Inflammatory macrophage treated with lipopolysaccharide for 4 hours (primary cell): ENCODE data around the gene TWIST2.

Experiments used
- DNase-seq: peaks from one replicate; pipeline ENCODE4 v3.0.0-alpha.2; 2020

The TWIST2 gene

DNA sequence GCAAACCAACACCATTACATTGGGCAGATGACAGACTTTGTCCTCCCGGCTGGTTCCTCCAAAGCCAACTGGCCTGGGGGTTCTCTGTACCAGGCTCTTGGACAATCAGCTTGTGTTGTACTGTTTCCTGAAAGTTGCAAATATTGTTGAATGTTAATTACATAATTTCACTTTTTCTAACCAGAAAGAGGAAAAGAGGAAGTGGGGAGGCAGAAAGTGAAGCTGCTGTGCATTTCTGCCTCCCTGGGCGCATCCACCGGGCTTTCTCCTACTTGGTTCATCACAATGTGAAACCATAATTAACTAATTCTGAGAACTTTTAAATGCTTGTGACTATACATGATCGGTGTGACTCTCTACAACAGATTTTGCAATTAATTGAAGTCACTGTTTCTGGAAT lies 10.1 kb downstream of the TWIST2 start:
- DNase-seq, result peak; percentile 75

DNA sequence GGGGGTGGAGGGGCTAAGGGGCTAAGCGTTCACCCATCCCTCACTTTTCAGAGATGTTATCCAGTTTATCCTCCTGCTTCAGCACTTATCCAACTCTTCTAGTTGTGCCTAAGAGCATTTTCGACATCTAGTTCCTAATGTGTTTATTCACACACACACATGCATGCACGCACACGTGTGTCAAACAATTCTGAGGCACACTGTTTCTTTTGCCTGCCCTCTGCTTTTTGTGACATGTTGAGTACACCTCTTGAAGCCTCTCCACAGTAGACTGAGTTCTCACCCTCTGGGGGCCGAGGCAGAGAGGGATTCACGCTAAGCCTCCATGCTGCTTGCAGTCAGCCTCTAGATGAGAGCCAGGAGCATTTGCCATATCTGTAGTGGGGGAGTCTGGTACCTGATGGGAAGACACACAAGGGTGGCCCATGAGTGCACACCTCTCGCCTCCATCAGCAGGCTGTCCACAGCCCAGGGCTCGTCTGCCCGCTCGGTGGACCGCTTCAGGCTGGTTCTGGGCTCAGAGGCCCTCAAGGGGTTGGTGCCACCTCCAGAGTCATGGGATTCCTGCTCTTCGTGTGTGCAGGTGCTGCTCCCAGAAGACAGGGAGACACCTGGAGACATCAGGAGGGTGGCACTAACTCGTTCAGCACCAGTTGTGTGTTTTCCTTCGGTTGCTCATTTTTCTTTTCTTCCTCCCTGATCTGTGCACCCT lies 11.9 kb downstream of the TWIST2 start:
- DNase-seq, result no peak

DNA sequence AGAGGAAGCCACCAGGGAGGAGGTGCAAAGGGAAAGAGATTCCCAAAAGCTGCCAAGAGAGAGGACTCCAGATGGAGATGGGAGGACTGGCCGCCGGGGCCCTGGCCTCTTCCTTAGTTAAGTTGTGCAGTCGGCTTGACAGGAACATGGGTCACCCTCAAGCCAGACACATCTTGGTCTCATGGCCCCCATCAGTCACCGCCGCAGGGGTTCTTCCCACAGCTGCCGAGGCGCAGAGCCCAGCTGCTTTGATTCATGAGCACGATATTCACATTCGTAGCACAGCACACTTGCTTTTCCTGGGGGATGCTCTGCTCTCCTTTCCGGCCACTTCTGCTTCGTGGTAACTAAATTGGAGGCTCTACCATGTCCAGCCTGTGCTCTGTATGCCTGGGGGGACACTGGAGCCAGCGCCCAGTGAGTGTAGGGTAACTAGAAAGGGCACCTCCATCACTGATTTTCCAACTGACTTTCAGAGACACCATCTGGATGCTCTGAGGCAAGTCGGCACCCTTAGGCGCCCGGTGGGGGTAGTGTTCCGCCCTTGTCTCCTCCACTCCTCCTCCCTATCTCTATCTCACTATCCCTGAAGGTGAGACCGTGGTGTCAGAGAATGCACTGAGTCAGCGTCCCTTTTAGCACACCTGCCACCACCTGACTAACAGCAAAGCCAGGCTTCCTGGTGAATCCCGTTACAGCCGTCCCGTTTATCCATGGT lies 13.3 kb downstream of the TWIST2 start:
- no peak for DNase-seq

DNA sequence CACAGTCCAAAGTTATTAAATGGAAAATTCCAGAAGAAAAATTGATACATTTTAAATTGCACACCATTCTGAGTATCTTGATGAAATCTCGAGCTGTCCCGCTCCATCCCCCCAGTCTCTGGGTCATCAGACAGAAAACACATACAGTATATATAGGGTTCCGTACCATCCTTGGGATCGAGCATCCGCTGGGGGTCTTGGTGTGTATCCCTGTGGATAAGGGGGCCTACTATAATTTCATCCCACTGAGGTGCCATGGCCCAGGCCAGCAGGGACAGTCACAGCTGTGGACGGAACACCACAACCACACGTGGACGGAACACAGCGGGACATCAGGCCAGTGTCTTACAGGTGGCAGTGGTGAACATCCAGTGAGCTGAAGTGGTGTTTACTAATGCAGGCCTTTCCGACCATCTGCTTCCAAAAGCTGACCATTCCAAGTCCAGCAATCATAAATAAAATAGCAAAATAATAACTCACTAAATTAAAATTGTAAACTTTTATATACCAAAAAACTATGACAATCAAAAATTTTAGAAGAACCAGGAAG lies 14.0 kb downstream of the TWIST2 start:
- DNase-seq, result no peak

DNA sequence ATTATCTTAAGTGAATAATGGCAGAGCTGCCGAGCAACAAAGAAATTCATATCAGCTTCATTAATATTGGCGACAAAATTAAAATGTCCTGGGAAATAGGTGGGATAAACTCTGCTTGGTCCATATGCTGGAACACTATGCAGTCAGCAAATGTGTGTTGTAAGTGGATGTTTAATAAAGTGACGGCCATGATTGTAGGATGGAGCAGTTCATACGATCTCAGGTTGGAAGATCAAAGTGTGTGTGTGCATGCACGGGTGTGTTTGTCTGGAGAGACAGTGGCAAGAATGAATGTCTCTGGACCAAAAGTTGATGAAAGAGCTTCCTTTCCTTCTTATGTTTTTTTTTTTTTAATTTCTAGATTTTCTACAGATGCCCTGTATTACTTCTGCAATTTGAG lies 14.8 kb downstream of the TWIST2 start:
- no peak for DNase-seq

DNA sequence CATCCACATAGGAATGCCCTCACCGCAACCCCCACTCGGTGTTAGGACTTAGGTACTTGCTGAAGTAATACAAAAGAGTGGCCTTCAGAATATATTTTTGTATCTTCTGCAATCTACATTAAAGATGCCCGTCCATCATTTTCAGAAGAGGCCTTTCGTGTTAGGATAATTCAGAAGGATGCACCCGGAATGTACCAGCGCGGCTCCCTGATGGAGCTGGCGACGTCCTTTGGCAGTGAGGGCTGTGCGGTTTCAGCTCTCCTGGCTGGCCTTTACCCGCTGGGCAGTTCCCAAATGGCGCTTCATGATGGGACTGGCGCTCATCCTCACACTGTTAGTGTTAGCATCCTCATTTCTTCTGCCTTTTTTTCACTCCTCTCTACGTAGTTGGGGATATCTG lies 15.3 kb downstream of the TWIST2 start:
- no peak for DNase-seq

DNA sequence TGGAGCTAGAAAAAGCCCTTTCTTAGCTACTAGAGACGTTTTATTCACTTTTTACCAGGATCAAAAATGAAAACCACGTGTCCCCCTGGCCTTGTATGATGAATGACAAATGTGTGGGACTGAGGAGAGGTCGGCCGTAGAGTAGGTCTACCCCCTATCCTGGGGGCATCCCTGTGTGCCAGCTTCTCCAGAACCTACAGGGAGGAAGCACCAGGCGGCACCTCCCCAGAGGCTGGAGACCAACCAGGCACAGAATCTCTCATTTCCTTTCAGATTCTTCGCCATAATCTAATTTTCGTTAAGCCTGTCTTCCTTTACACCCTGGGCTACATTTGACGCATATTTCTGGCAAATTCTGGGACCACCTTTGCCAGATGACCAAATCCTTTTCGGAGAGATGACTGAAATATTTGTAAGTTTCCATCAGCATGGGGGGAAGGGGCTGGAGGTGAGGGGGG lies 15.9 kb downstream of the TWIST2 start:
- no peak for DNase-seq

DNA sequence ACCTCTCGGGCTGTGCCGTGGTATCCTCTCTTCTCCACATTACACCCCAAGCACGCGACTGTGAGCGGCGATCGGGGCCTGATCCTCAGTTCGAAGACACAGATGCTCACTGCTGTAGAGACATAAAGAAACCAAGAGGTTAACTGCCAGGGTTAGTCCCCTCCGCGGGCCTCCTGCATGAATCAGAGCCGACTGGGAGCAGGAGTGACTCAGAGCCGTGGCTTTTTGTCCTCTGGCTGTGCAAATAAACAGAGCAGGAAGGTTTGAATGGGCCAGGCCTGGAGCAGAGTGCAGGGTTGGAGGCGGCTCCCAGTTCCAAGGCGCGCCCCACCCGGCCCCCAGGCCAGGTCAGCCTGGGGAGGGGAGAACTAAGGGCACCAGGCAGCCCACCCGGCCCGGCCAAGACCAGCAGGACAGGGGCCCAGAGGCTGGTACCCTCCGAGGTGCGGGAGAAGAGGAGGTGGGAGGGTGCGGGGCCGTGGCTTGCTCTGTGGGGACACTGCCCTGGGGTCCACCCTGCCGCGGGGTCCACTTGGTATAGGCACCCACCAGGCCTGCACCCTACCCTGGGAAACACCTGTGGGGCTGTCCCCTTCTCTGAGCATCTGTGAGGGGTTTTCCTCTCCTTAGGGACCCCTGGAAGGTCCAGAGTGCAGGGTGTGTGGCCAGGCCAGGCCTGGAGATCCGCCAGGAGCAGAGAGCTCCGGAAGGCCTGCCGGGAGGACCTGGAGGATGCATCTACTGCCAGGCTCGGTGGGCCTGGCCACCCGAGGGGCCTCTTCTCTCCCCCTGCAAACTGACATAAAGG lies 16.5 kb downstream of the TWIST2 start:
- peak; percentile 5 for DNase-seq

DNA sequence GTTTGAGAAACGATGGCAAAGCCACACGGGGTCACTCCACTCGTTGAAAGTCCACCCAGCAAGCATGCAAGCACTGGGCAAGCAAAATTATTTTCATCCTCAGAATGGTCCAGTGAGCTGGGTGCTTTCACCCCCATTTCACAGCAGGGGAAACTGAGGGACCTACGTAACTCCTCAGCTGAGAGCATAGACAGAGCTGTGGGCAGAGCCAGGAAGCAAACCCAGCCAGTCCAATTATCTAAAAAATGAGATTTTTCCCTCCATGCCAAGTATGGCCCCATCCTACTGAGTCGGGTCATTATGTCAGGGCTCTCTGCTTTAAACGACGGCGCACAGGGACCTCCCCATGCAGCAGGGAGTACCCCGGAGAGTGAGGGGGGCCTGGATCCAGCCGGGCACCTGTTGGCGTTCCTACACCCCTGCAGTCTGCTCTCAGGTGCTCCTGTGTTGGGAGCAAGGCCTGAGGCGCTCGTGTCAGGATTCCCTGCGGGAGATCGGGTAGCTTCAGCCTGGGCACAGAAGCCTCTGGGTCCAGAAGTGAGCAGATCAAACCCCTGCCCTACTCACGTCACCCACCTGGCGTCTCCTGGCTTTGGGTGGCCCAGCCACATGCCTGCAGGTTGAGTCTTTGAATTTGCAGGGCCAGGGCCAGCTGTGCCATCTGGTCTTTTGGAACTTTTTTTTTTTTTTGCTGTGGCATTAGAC lies 17.3 kb downstream of the TWIST2 start:
- no peak for DNase-seq

DNA sequence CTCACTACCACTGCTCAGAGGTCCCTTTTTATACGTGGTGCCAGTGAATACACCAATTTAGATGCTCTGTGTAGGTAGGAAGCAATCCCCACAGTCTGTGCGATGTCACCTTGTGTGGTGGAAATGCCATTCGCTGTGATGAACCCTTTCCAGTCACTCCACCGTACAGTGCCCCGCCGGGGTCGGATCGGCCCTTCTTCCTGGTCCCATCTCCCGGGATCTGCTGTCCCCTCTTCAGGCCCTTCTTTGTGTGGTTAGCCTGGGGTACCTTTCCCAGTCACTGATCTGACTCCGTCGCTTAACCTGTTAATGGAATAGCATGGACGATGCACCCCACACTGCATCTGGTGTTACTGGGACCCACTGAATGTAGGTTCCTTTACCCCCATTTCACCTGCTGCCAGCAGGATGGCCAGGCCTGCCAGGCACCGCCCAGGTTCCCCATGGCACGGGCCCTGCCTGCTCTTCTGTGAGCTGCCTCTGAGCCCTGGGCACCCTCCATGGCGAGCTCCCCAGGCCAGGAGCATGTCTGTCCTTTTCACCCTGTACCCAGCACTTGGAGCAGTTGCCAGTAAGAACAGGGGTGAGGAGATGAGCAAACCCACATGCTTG lies 18.0 kb downstream of the TWIST2 start:
- DNase-seq, result no peak

DNA sequence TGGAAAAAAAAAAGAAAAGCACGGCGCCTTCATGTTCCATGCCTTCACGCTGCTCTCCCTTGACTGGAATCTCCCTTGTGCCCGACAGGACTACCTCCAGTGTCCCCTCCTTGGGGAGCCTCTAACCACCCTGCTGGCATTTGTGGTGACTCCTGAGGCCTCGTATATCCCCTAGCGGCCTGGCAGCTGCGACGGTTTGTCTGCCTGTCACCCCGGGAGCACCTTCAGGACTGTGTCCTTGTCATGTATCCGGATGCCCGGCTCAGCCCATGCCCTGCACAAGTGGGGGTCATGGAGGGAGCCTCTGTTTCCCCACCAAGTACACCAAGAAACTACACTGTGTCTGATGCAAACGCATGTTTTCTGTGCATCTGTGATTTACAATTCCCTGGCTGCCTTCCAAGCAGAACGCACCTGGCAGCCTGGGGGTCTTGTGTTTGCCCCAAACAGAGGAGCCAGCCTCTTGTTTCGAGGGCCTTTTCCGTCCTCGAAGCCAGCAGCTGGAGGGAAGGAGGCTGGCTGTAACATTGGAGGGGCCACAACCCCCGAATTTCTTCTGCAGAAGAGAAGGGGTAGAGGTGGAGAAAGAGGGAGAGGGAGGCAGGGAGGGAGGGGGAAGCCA lies 18.9 kb downstream of the TWIST2 start:
- DNase-seq, result no peak

DNA sequence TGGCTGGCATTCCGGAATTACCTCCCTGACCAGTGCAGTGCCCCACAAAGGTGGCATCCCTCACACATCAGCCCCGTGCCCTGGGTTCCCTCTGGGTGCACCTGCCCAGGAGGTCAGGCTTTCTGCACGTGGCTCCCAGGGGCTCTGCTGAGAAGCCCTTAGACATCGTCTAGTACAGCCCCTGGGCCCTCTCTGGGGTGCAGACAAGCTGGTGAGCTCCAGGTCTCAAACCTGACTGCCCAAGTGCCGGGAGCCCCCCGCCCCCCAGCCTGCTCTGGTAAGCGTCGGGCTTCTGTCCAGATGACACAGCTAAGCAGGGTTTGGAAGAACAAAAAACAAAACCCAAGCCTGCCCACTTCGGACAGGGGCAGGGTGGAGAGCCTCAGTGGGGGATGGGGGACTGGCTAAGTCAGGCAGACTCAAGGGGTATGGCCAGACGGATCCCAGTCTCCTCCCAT lies 20.2 kb downstream of the TWIST2 start:
- no peak for DNase-seq

DNA sequence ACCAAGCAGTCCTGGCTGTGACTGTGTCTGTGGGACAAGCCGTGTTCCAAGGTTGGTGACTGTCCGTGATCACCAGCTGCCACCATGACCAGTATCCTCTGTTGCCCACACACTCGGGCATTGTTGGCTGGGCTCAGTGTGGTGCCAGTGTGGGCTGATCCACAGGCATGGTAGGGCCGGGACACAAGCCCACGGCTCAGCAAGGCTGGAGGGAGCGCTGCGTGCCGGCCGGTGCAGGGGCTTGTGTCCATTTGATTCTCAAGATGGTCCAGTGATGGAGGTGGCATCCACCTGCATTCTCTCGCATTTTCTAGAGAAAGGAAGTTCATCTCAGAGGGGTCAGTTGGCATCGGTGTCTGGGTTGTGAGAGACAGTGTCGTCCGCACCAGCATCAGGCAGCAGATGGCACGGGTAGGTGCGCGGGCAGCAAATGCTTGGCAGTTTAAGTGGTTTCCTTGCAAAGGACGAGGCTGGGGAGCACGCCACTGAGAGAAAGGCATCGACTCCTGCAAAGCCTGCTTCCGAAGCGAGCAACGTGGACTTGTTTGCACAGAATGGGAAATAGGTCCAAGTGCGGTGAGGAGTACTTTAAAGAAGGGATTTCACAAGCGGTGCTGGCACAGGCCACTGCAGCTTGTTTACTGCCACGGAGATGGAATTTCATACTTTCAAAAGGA lies 20.9 kb downstream of the TWIST2 start:
- no peak for DNase-seq

DNA sequence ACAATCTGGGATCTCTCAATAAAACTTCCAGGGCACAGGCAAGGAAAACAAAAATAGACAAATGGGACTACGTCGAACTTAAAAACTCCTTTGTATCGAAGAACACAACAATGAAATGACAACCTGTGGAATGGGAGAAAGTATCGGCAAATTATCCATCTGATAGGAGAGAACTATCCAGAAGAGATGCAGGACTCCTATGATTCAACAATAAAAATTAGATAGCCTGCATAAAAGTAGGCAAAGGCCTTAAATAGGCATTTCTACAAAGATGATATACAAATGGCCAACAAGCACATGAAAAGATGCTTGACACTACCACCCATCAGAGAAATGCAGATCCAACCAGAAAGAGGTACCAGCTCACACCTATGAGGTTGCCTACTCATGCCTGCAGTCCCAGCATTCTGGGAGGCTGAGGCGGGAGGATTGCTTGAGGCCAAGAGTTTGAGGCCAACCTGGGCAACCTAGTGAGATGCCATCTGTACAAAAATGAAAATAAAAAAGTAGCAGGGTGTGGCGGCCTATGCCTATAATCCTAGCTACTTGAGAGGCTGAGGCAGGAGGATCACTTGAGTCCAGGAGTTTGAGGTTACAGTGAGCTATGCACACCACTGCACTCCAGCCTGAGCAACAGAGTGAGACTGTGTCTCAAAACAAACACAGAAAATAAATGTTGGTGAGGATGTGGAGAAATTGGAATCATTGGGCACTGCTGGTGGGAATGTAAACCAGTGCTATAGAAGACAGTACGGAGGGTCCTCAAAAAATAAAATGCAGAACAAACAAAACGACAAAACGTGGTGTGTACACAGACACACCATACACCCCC lies 21.6 kb downstream of the TWIST2 start:
- DNase-seq, result no peak

DNA sequence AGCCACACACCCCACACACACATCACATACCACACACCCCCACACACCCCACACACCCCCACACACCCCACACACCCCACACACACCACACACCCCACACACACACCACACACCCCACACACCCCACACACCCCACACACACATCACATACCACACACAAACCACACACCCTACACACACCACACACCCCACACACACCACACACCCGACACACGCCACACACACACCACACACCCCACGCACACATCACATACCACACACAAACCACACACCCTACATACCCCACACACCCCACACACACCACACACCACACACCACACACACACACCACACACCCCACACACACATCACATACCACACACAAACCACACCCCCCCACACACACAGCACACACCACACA lies 22.4 kb downstream of the TWIST2 start:
- DNase-seq, result no peak

DNA sequence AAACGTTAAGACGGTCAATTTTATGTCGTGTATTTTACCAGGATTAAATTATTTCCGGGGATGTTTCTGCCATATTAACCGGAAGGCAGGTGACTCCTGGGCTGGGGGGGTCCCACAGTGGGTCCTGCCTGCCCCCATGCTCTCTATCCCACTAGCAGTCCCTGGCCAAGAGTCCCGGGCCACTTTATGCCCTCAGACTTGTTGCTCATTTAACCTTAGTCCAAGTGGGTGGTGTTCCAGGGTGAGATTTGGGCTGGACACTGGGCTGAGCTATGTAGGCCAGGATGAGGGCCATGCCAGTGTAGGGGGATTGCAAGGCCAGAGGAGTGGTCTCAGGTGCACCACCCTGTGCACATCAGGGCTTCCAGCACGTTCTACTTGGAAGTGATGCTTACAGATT lies 24.1 kb downstream of the TWIST2 start:
- DNase-seq, result no peak

DNA sequence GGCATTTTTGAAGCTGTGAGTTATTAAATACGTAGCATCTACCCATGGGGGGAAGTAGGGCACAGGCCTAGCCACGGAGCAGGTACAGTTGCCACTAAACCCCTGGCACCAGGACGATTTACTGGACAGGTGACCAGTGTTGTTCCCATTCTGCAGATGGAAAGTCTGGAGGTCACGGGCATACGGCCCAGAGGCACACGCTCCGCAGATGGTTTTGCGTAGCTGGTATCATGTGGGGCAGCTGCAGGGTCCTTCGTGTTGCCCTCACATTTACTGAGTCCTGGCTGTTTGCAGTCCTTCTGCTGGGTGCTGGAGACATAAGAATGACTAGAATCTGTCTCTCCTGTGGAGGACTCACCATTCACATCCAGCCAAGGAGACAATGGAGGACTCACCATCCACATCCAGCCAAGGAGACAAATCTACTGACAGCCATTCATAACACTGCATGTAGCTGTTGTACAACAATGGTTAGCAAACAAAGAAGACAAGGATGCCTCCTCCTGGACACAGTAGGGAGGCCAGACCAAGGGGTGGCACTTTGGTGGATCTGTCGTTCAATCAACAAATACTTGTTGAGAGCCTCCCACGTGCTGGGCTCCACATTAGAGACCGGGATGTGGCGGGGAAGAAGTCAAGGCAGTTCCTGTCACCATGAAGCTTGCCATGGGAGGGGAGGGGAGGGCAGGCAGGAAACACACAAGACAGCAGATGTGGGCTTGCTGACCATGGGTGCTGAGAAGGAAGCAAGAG lies 24.9 kb downstream of the TWIST2 start:
- no peak for DNase-seq

DNA sequence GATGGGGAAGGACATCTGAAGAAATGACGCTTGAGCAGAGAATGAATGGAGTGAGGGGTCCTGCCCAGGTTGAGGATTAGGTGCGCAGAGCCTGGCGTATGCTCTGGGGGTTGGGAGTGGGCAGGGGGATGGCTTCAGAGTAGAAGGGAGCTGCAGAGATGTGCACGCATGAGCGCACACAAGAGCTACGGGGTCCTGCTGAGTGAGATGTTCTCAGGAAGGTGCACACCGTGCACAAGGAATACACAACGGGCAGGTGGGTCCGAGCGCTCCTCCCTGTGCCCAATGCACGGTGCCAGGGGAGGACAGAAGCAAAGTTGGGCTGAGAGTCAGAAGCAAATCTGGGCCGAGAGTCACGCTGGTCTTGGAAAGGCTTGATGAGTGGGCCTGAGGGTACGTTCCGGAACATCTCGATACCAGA lies 25.5 kb downstream of the TWIST2 start:
- no peak for DNase-seq

DNA sequence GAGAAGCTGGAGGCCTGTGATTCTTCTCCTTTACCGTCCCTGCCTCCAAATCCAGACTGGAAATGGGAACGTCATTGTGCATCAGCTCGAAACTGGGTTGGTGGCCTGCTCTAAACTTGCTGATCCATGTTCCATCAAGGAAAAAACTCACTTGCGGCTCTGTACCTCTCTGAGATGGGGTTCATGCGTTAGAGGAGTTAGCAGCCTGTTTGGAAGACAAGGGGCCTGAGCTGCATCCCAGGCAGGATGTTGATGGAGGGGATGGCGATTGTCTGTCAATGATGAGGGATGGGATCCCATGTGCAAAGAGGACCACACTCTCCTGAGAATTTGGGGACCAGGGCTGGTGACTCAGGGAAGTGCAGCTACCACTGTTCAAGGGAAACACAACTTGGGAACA lies 26.0 kb downstream of the TWIST2 start:
- DNase-seq, result no peak
